ENCODE results near the gene S100A12.

GRCh38 chr1:153357853-153358690 is 17.3 kb downstream of the S100A12 start, which contains the start of gene S100A9:
- TF ChIP-seq, protein P1, sequence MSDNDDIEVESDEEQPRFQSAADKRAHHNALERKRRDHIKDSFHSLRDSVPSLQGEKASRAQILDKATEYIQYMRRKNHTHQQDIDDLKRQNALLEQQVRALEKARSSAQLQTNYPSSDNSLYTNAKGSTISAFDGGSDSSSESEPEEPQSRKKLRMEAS (IDR thresholded peaks at IDR 0.05; ENCODE audit: low read depth): no peak
- TF ChIP-seq CTCF (IDR thresholded peaks at IDR 0.05) (no peak), REST (IDR thresholded peaks at IDR 0.05; ENCODE audit: low read depth, low read length) (no peak)

Data from SK-N-SH (cell line).